Measurements from ENCODE around the gene ENTPD6.

- TF ChIP-seq EP300 (IDR thresholded peaks at IDR 0.05; ENCODE audit: borderline replicate concordance) = no peak; the same call in 1 of the 2 replicates
- no peak for TF ChIP-seq CREB1 (IDR thresholded peaks at IDR 0.05; ENCODE audit: low read depth)
- TF ChIP-seq FOXM1 (IDR thresholded peaks at IDR 0.05; ENCODE audit: borderline replicate concordance, low read depth) = no peak
- TF ChIP-seq REST (IDR thresholded peaks at IDR 0.05; ENCODE audit: low read depth) = no peak
Observed at GRCh38 chr20:25247956-25248785, 52.7 kb downstream of the ENTPD6 start, which contains the start of gene PYGB.
